OCI-LY3 (cell line): Measurements from ENCODE around the gene ARPC1B.
"Not testable (repeated sequence)": the region's sequence is repeated elsewhere in the genome, so short reads cannot be mapped to it uniquely, and the experiment has no call there.

Experiments
- H2AFZ ChIP-seq: fragments of 200-600, 300-600 bp; shearing (Covaris generic); 2 replicates; pipeline ENCODE4 v1.6.0; 2014; ENCODE audit warnings: antibody characterized with exemption, low read depth, low read length
- H3K27ac ChIP-seq: fragments of 200-600, 300-600 bp; sonication (generic); 2 replicates; pipeline ENCODE4 v1.5.1; 2014; ENCODE audit warnings: mild to moderate bottlenecking, low read length, moderate library complexity, mixed read lengths
- H3K27me3 ChIP-seq: fragments of 200-600, 300-600 bp; sonication (generic); 2 replicates; pipeline ENCODE4 v1.6.1; 2014; ENCODE audit warnings: low read depth, low read length, mixed read lengths
- H3K36me3 ChIP-seq: fragments of 200-600, 300-600 bp; sonication (generic); replicated peaks from 2 replicates; pipeline ENCODE3; 2014; ENCODE audit warnings: low read depth, low read length, mixed read lengths
- H3K4me1 ChIP-seq: fragments of 300-600, 200-600 bp; sonication (generic); 2 replicates; pipeline ENCODE4 v1.6.1; 2014; ENCODE audit warnings: low read length, mixed read lengths
- H3K4me2 ChIP-seq: fragments of 200-600, 300-600 bp; sonication (generic); 2 replicates; pipeline ENCODE4 v1.6.1; 2014; ENCODE audit warnings: low read length, mixed read lengths
- H3K4me3 ChIP-seq: fragments of 300-600, 200-600 bp; sonication (generic); 2 replicates; pipeline ENCODE4 v1.5.1; 2014; ENCODE audit warnings: antibody characterized with exemption, mild to moderate bottlenecking, low read length, moderate library complexity
- H3K79me2 ChIP-seq: fragments of 300-600, 200-600 bp; shearing (Covaris generic); 2 replicates; pipeline ENCODE4 v1.6.1; 2014; ENCODE audit warnings: mild to moderate bottlenecking, low read length, mixed read lengths
- H3K9ac ChIP-seq: fragments of 300-600, 200-600 bp; shearing (Covaris generic); 2 replicates; pipeline ENCODE4 v1.6.0; 2014; ENCODE audit warnings: mild to moderate bottlenecking, low read length, moderate library complexity
- H3K9me3 ChIP-seq: fragments of 200-600, 300-600 bp; shearing (Covaris generic); 2 replicates; pipeline ENCODE4 v1.6.1; 2014; ENCODE audit warnings: low read length, mixed read lengths; ENCODE audit not compliant: insufficient read depth
- H4K20me1 ChIP-seq: fragments of 200-600, 300-600 bp; sonication (generic); 2 replicates; pipeline ENCODE4 v1.6.1; 2016; ENCODE audit warnings: low read length, mixed read lengths; ENCODE audit not compliant: insufficient read depth
- CTCF ChIP-seq: fragments of 200-600, 300-600 bp; sonication (generic); IDR thresholded peaks from 2 replicates; pipeline ENCODE4 v1.5.1; 2014; ENCODE audit warnings: antibody characterized with exemption, low read length, low read depth
- EZH2phosphoT487 ChIP-seq: fragments of 200-600 bp; shearing (Covaris generic); IDR thresholded peaks from 2 replicates; pipeline ENCODE4 v1.6.1; 2018; ENCODE audit warnings: antibody characterized with exemption, mixed run types, low read depth

Gene ARPC1B

DNA sequence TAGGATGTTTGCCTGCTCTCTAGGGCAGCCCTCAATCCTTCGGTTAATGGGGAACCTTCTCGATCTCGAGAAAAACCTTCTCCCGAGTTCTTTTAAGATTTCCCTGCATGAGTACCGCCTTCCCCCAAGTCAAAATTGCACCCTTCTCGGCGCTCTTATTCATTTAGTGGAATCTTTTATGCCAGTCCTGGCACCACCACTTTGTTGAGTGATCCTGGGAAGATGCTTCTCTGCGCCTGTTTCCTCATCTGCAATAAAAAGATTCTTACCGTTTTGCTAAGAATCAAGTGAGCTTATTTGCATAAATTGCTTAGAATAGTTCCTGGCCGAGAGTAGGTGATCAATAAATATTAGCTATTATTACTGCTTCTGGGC is 48.1 kb upstream of the ARPC1B start:
- Histone ChIP-seq H3K4me2 (peak overlapping the region; percentile 96), H3K9me3 (no peaks in the 10 kb centered on the region), H3K79me2 (peaks cover 69% of the 10 kb centered on the region), H3K36me3 (peaks cover 10% of the 10 kb centered on the region), H4K20me1 (peaks cover 26% of the 10 kb centered on the region), H2AFZ (0 out of 2 replicates have a peak overlapping the region, but pooled peaks have one; percentile 49), H3K27me3 (no peaks in the 10 kb centered on the region), H3K27ac (peak overlapping the region; percentile 46), H3K4me1 (peaks cover 15% of the 10 kb centered on the region), H3K9ac (peak overlapping the region; percentile 95), H3K4me3 (peak overlapping the region; percentile 86)
- no peak for TF ChIP-seq CTCF
- TF ChIP-seq EZH2phosphoT487, result no peak

- H3K27me3 ChIP-seq, H3K4me3 ChIP-seq, H3K9me3 ChIP-seq, H3K9ac ChIP-seq, H3K4me2 ChIP-seq, H2AFZ ChIP-seq, H3K27ac ChIP-seq: not testable (repeated sequence)
- peaks cover 25% of the 10 kb centered on the region for H3K36me3 ChIP-seq
- peaks cover 78% of the 10 kb centered on the region for H3K79me2 ChIP-seq
- peaks cover 10% of the 10 kb centered on the region for H3K4me1 ChIP-seq
- peaks cover 29% of the 10 kb centered on the region for H4K20me1 ChIP-seq
These were observed 44.1 kb upstream of the ARPC1B start for GRCh38 chr7:99330314-99330961.

- H3K4me1 ChIP-seq, result peaks cover 10% of the 10 kb centered on the region
- H2AFZ ChIP-seq, result no peak overlapping the region
- TF ChIP-seq EZH2phosphoT487 (no peak), CTCF (no peak)
- H3K27me3 ChIP-seq, result no peaks in the 10 kb centered on the region
- H3K9ac ChIP-seq, result no peak overlapping the region
- no peak overlapping the region for H3K27ac ChIP-seq
- H3K4me2 ChIP-seq, result no peak overlapping the region
- H3K36me3 ChIP-seq, result peaks cover 28% of the 10 kb centered on the region
- peaks cover 29% of the 10 kb centered on the region for H4K20me1 ChIP-seq
- H3K4me3 ChIP-seq, result no peak overlapping the region
- H3K79me2 ChIP-seq, result peaks cover 75% of the 10 kb centered on the region
- no peaks in the 10 kb centered on the region for H3K9me3 ChIP-seq
These were observed 43.5 kb upstream of the ARPC1B start for GRCh38 chr7:99331002-99331401.

- no peak overlapping the region for H3K4me2 ChIP-seq
- no peaks in the 10 kb centered on the region for H3K9me3 ChIP-seq
- peaks cover 43% of the 10 kb centered on the region for H3K36me3 ChIP-seq
- H3K4me3 ChIP-seq, result no peak overlapping the region
- no peaks in the 10 kb centered on the region for H4K20me1 ChIP-seq
- no peak overlapping the region for H2AFZ ChIP-seq
- no peak overlapping the region for H3K9ac ChIP-seq
- H3K79me2 ChIP-seq, result no peaks in the 10 kb centered on the region
- no peaks in the 10 kb centered on the region for H3K4me1 ChIP-seq
- no peak overlapping the region for H3K27ac ChIP-seq
- no peak for TF ChIP-seq EZH2phosphoT487
- no peak for TF ChIP-seq CTCF
- no peaks in the 10 kb centered on the region for H3K27me3 ChIP-seq
These were observed 34.9 kb upstream of the ARPC1B start for GRCh38 chr7:99339595-99339994.
